Left ventricle myocardium inferior (tissue), 1 donor: ENCODE results near the gene SF3B4. TPM values are rescaled to one million over a fixed set of nuclear protein-coding genes. Genes with fewer than 3 reads are reported as not detected.

Experiments used
- DNase-seq: peaks from one replicate; pipeline ENCODE4 v3.0.0-alpha.2; 2020
- H3K27ac ChIP-seq: fragments of 200-600 bp; replicated peaks from 2 replicates; pipeline ENCODE4 v1.8.0; 2021
- H3K27me3 ChIP-seq: fragments of 200-600 bp; 2 replicates; pipeline ENCODE4 v1.8.0; 2021; ENCODE audit warnings: low read depth
- H3K36me3 ChIP-seq: fragments of 200-600 bp; 2 replicates; pipeline ENCODE4 v1.8.0; 2021
- H3K4me1 ChIP-seq: fragments of 200-600 bp; 2 replicates; pipeline ENCODE4 v1.8.0; 2021
- H3K4me3 ChIP-seq: fragments of 200-600 bp; 2 replicates; pipeline ENCODE4 v1.8.0; 2021; ENCODE audit warnings: mild to moderate bottlenecking, moderate library complexity
- H3K9me3 ChIP-seq: fragments of 200-600 bp; replicated peaks from 2 replicates; pipeline ENCODE4 v1.8.0; 2021
- intact Hi-C: fragments of 100-400 bp; cut with micrococcal nuclease; formaldehyde crosslinking; loops from one replicate; pipeline ENCODE4 v1.11.0; 2022
- total RNA-seq: library from RNA; stranded (reverse); fragmentation: NEBNext Ultra II Directional; extraction: Animal tissue kit (Norgen Biotek cat#: 25700); gene quantifications from one replicate; pipeline ENCODE4 v1.2.1, GENCODE V29; 2021
- TF ChIP-seq, protein P1 (sequence below): fragments of 200-600 bp; IDR thresholded peaks from 2 replicates; pipeline ENCODE4 v1.8.0; 2021; ENCODE audit warnings: antibody characterized with exemption, mild to moderate bottlenecking, borderline replicate concordance
- donor health status: DM: no; HTN: yes; CAD: no; lungs with severe emphysema.

The SF3B4 gene
- total RNA-seq, 1 donor from 2014 or later: 25.3 TPM

DNA sequence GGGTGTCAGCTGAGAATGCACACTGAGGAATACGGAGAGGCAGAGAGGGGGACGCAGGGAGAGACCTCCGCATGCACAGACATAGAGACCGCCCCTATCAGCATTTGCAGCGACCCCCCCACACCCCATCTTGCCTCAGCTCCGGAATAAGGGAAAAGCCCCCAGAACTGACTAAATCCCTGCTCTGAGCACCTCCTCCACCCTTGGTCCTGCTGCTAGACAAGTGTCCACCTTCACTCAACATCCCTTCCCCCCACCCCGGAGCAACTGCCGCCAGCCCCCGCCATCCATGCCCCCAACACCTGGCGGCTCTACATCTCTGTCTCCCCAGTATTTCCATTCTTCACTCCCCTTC lies 10.7 kb downstream of the SF3B4 start:
- no peak for DNase-seq
- Histone ChIP-seq H3K4me1 (peaks cover 10% of the 10 kb centered on the region), H3K4me3 (peak overlapping the region; percentile 59), H3K27me3 (peaks cover 23% of the 10 kb centered on the region), H3K27ac (no peak overlapping the region), H3K36me3 (peaks cover 5% of the 10 kb centered on the region), H3K9me3 (no peaks in the 10 kb centered on the region)
- TF ChIP-seq, protein P1, sequence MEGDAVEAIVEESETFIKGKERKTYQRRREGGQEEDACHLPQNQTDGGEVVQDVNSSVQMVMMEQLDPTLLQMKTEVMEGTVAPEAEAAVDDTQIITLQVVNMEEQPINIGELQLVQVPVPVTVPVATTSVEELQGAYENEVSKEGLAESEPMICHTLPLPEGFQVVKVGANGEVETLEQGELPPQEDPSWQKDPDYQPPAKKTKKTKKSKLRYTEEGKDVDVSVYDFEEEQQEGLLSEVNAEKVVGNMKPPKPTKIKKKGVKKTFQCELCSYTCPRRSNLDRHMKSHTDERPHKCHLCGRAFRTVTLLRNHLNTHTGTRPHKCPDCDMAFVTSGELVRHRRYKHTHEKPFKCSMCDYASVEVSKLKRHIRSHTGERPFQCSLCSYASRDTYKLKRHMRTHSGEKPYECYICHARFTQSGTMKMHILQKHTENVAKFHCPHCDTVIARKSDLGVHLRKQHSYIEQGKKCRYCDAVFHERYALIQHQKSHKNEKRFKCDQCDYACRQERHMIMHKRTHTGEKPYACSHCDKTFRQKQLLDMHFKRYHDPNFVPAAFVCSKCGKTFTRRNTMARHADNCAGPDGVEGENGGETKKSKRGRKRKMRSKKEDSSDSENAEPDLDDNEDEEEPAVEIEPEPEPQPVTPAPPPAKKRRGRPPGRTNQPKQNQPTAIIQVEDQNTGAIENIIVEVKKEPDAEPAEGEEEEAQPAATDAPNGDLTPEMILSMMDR: no peak
- intact Hi-C loops: no loop called here

DNA sequence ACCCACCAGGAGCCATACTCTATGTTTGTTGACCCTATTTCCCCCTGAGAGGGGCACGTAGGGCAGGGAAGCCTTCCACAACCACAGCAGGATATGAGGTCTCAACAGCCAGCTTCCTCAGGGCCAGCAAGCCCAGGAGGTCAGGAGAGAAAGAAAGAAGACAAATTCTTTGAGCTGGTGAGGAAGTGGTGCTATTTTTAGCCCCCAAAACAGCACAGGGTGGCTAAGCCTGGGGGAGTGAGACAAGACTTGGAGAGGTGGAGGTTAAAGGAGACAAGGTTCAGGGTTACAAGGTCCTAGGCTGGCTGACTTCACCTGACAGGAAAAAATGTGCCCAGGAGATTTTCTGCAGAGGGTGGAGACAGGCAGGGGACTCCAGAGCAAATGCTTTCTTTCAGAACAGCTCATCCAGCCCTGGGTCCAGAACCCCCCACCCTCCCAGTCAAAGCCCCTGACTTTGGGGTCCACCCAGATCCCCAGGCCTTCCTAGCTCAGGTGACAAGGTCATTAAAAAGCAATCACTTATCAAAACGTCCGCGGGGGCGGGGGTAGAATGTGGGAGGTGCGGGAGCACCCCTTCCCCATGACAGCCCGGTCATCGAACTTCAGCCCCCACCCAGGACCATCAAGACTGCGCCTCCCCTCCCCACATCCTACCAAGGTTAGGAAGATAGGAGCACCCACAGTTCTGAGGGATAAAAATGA lies 11.3 kb downstream of the SF3B4 start:
- no peak for DNase-seq
- intact Hi-C loops: no loop called here
- Histone ChIP-seq H3K36me3 (no peaks in the 10 kb centered on the region), H3K4me3 (no peak overlapping the region), H3K27me3 (peaks cover 23% of the 10 kb centered on the region), H3K4me1 (peaks cover 10% of the 10 kb centered on the region), H3K27ac (no peak overlapping the region), H3K9me3 (no peaks in the 10 kb centered on the region)
- TF ChIP-seq, protein P1: no peak

DNA sequence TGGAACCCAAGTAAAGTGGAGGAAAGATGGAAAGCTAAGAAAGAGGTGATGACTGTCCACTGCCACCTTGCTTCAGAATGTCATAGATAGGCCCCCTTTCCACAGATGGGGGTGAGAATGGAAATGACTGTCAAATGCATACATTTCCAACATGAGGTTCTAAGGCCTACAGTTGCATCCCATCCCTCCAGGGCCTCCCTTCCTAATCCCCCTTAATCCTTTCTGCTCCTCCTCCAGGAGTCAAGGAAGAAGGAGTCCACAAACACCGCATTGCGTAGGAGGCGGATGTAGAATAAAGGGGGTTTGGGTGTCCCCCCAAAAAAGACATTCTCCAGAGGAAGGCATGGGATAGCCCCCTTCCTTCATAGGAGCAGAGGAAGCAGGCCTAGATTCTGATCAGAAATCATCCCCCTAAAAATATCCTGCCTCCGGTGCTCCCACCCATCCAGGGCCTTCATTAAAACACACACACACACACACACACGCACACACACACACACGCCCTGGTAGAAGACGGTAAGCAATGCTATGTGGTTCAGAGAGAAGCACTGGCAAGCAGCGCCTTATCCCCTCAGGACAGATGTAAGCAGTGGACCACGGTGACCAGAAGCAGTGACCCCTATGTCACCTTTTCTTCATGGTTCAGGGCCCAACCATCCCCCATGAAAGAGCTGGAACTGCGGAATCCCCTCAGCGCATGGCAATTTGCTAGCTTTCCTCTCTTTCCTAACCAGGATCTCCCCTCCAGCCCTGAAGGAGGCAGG lies 12.0 kb downstream of the SF3B4 start:
- Histone ChIP-seq H3K27ac (no peak overlapping the region), H3K9me3 (no peaks in the 10 kb centered on the region), H3K36me3 (no peaks in the 10 kb centered on the region), H3K27me3 (peaks cover 23% of the 10 kb centered on the region), H3K4me3 (no peak overlapping the region), H3K4me1 (peaks cover 10% of the 10 kb centered on the region)
- intact Hi-C loops: no loop called here
- TF ChIP-seq, protein P1: no peak
- DNase-seq: no peak

DNA sequence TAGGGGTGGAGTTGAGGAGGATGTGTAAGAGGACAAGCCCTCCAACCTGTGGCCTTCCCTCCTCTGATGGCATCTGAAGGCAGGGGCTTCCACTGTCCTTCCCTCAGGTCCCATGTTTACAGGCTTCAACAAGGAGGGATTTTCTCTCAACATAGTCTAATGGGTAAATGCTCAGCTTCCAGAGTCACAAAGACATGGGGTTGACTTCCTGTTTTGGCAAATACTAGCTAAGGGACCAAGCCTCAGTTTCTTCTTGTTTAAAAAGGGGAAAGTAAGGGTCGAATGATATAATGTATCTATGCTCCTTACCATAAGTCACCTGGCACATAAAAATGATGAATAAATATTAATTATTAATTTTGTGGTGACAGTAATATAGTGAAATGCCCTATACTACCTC lies 13.1 kb downstream of the SF3B4 start:
- no peak overlapping the region for H3K27ac ChIP-seq
- TF ChIP-seq, protein P1: no peak
- peaks cover 23% of the 10 kb centered on the region for H3K27me3 ChIP-seq
- no peak for DNase-seq
- peaks cover 10% of the 10 kb centered on the region for H3K4me1 ChIP-seq
- H3K9me3 ChIP-seq: no peaks in the 10 kb centered on the region
- H3K36me3 ChIP-seq: no peaks in the 10 kb centered on the region
- H3K4me3 ChIP-seq: no peak overlapping the region
- intact Hi-C loops: no loop called here

DNA sequence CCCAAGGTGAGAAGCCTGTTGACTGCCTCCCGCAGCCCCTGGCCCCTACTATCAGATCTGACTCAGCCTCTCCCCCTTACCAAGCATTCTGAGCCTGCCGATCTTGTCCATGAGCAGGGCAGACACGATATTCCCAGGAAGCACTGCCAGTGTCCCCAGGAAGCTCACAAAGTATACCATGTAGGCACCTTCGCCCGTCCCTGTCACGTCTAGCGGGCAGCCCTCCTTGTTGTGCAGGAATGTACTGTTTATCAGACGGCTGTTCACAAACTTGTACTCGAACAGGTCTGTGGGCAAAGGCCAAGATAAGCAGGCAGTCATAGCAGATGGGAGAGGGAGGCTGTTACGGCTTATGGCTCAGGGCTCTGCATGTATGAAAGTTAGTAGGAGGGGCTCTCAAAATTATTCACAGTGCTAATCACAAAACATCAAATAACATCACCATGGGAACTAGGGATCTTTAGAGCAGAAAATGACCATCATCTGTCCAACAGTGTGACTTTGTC lies 21.0 kb downstream of the SF3B4 start:
- Histone ChIP-seq H3K27me3 (peaks cover 7% of the 10 kb centered on the region), H3K4me1 (no peaks in the 10 kb centered on the region), H3K36me3 (no peaks in the 10 kb centered on the region), H3K9me3 (no peaks in the 10 kb centered on the region), H3K27ac (no peak overlapping the region), H3K4me3 (no peak overlapping the region)
- DNase-seq: no peak
- intact Hi-C loops: no loop called here
- TF ChIP-seq, protein P1: no peak
